Suprapubic skin (tissue), 4 donors: ENCODE results near the gene ABHD11. TPM values are rescaled to one million over a fixed set of nuclear protein-coding genes. Genes with fewer than 3 reads are reported as not detected.

ENCODE experiments used
- DNase-seq, 2 donors: peaks; one replicate each; pipeline ENCODE4 v3.0.0-alpha.2; 2019; ENCODE audit warnings: low spot score in 2 of 2
- H3K27ac ChIP-seq: fragments of 200-600 bp; sonication (generic); one replicate; pipeline ENCODE4 v1.5.1; 2019
- H3K27me3 ChIP-seq: fragments of 200-600 bp; sonication (generic); one replicate; pipeline ENCODE4 v1.5.1; 2019
- H3K36me3 ChIP-seq: fragments of 200-600 bp; sonication (generic); one replicate; pipeline ENCODE4 v1.5.1; 2019
- H3K4me1 ChIP-seq: fragments of 200-600 bp; sonication (generic); one replicate; pipeline ENCODE4 v1.5.1; 2019
- H3K4me3 ChIP-seq: fragments of 200-600 bp; sonication (generic); one replicate; pipeline ENCODE4 v1.5.1; 2019; ENCODE audit warnings: mild to moderate bottlenecking
- H3K9me3 ChIP-seq: fragments of 200-600 bp; sonication (generic); one replicate; pipeline ENCODE4 v1.5.1; 2019
- EP300 ChIP-seq: sonication (generic); formaldehyde crosslinking; IDR thresholded peaks from one replicate; pipeline ENCODE4 v1.6.1; 2017; ENCODE audit warnings: antibody characterized with exemption
- POLR2A ChIP-seq, 2 donors: fragments of 450-650 bp; IDR thresholded peaks; one replicate each; pipeline ENCODE4 v1.6.1; 2017; ENCODE audit warnings: antibody characterized with exemption in 2 of 2, mild to moderate bottlenecking in 2 of 2, moderate library complexity in 2 of 2
- POLR2AphosphoS5 ChIP-seq, 3 donors: sonication (generic); formaldehyde crosslinking; IDR thresholded peaks; one replicate each; pipeline ENCODE4 v1.6.1; 2017; ENCODE audit warnings: antibody characterized with exemption in 3 of 3
- WGBS: methylation state at CpG from one replicate; pipeline ENCODE4 v1.1.5; 2018; 5-methylcytosine and 5-hydroxymethylcytosine counted together
- total RNA-seq, 4 donors: library from RNA; depleted of rRNA; stranded (reverse); fragments of >200 nt; gene quantifications; one replicate each; pipeline ENCODE4 v1.1.0, GENCODE V29; 2016
- TF ChIP-seq, protein P1 (sequence below), 2 donors: fragments of 200-600 bp in 1 of 2; fragments of 450-650 bp in 1 of 2; sonication (generic) in 1 of 2; IDR thresholded peaks; one replicate each; pipeline ENCODE4 v1.5.1; 2016 to 2019; ENCODE audit warnings: antibody characterized with exemption in 2 of 2, mild to moderate bottlenecking in 1 of 2, moderate library complexity in 1 of 2

ABHD11 gene
- total RNA-seq, 4 donors from 2014 or later = 15.2 to 39.4 (median 23.7) TPM

DNA sequence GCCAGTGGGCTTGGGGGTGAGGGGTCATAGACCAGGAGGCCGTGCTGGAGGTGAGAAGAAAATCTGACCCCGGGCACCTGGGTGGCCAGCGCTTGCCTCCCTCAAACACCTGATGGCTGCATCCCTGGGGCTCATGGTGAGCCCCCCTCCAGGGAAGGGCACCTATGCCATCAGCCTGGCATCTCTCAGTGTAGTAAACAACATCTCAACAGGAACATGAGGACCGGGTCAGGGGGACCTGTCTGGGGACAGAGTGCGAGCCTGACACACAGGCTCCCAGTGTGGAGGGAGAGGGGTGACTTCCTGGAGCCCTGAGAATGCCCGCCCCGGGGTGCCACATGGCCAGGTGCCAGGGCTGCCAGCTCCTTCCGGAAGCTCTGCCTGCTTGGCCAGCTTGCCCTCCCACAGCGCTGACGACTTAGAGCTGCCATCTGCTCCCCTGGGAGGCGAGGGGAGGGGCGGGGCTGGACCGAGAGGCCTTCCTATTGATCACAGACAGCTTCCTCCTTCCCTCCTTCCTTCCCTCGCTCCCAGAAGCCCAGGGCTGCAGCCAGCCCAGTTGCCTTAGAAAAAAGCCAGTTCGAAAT lies 31.5 kb downstream of the ABHD11 start:
- no peaks in the 10 kb centered on the region for H3K9me3 ChIP-seq
- H3K4me1 ChIP-seq = peaks cover 21% of the 10 kb centered on the region
- H3K27ac ChIP-seq = no peak overlapping the region
- peaks cover 4% of the 10 kb centered on the region for H3K36me3 ChIP-seq
- H3K27me3 ChIP-seq = no peaks in the 10 kb centered on the region
- DNase-seq = no peak
- WGBS = 75% methylated on average over 10 of the region's 15 CpGs
- no peak for TF ChIP-seq POLR2A (IDR thresholded peaks at IDR 0.05)
- TF ChIP-seq EP300 = no peak
- TF ChIP-seq POLR2AphosphoS5 (IDR thresholded peaks at IDR 0.05) = no peak
- TF ChIP-seq, protein P1, sequence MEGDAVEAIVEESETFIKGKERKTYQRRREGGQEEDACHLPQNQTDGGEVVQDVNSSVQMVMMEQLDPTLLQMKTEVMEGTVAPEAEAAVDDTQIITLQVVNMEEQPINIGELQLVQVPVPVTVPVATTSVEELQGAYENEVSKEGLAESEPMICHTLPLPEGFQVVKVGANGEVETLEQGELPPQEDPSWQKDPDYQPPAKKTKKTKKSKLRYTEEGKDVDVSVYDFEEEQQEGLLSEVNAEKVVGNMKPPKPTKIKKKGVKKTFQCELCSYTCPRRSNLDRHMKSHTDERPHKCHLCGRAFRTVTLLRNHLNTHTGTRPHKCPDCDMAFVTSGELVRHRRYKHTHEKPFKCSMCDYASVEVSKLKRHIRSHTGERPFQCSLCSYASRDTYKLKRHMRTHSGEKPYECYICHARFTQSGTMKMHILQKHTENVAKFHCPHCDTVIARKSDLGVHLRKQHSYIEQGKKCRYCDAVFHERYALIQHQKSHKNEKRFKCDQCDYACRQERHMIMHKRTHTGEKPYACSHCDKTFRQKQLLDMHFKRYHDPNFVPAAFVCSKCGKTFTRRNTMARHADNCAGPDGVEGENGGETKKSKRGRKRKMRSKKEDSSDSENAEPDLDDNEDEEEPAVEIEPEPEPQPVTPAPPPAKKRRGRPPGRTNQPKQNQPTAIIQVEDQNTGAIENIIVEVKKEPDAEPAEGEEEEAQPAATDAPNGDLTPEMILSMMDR (IDR thresholded peaks at IDR 0.05) = no peak
- H3K4me3 ChIP-seq = no peak overlapping the region

DNA sequence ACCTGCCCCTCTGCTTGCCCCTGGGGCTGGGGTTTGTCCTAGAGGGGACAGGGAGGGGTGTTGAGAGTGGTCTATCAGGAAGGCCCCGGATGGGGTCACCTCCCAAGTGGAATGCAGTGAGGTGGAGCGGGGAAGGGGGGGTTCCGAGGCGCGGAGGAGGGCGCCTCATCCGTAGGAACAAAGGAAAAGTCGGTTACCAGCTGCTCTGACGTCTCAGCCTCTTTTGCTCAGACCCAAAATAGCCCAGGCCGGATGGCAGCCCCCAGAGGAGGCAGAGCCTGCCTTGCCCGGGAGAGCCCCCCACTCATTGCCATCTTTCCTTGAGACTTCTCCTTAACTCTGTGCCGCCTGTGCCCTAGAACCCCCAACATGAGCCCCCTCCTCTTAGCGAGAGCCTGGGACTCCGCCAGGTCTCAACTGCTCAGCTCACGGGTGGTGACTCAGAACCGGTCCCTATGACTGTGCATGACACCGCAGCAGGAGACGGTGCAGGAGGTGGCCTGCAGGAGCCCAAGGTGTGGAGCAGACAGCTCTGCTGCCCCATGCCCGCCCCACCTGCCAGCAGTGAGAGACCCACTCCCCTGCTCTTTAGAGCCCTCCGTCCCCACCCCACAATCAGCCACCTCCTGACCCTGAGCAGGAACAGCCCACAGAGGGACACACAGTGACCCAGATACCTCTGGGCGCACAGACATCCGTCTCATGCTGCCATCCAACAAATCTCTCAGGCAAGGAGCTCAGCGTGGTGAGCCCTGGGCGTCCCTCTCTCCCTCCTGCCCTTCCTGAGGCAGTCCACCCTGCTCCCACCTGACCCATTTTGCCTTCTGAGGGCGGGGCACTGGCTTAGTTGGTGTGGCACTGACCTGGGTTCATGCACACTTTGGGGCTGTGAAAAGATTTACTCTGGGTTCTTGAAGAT lies 32.2 kb downstream of the ABHD11 start:
- Histone ChIP-seq H3K4me3 (no peak overlapping the region), H3K9me3 (no peaks in the 10 kb centered on the region), H3K27ac (no peak overlapping the region), H3K36me3 (peaks cover 6% of the 10 kb centered on the region), H3K4me1 (peaks cover 21% of the 10 kb centered on the region), H3K27me3 (no peaks in the 10 kb centered on the region)
- 84% methylated on average over 21 of the region's 25 CpGs for WGBS
- no peak for DNase-seq
- TF ChIP-seq POLR2AphosphoS5 (IDR thresholded peaks at IDR 0.05) (no peak), EP300 (no peak), POLR2A (IDR thresholded peaks at IDR 0.05) (no peak)
- TF ChIP-seq, protein P1 (IDR thresholded peaks at IDR 0.05) = no peak

DNA sequence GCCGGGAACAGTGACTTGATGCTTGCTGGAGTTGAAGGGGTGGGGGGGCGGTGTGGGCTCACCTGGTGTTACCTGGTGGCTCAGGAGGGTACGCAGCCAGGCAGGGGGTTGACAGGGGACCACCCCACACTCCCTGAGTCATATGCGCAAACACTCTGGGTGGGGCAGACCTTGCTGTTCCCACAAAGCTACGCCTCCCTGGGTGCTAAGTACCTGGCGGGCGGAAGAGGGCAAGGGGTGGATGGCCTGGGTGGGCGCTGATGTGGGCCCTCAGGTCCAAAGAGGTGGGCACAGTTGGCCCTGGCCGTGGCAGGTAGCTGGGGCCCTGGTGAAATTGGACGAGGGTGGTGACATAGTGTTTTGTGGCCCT lies 33.1 kb downstream of the ABHD11 start:
- H3K27me3 ChIP-seq = no peaks in the 10 kb centered on the region
- DNase-seq = no peak
- WGBS = 78% methylated on average over 8 of the region's 10 CpGs
- no peak for TF ChIP-seq POLR2AphosphoS5 (IDR thresholded peaks at IDR 0.05)
- TF ChIP-seq EP300 = no peak
- TF ChIP-seq, protein P1 (IDR thresholded peaks at IDR 0.05) = no peak
- no peak for TF ChIP-seq POLR2A (IDR thresholded peaks at IDR 0.05)
- H3K4me1 ChIP-seq = peaks cover 21% of the 10 kb centered on the region
- no peaks in the 10 kb centered on the region for H3K9me3 ChIP-seq
- no peak overlapping the region for H3K4me3 ChIP-seq
- H3K27ac ChIP-seq = no peak overlapping the region
- H3K36me3 ChIP-seq = peaks cover 12% of the 10 kb centered on the region

DNA sequence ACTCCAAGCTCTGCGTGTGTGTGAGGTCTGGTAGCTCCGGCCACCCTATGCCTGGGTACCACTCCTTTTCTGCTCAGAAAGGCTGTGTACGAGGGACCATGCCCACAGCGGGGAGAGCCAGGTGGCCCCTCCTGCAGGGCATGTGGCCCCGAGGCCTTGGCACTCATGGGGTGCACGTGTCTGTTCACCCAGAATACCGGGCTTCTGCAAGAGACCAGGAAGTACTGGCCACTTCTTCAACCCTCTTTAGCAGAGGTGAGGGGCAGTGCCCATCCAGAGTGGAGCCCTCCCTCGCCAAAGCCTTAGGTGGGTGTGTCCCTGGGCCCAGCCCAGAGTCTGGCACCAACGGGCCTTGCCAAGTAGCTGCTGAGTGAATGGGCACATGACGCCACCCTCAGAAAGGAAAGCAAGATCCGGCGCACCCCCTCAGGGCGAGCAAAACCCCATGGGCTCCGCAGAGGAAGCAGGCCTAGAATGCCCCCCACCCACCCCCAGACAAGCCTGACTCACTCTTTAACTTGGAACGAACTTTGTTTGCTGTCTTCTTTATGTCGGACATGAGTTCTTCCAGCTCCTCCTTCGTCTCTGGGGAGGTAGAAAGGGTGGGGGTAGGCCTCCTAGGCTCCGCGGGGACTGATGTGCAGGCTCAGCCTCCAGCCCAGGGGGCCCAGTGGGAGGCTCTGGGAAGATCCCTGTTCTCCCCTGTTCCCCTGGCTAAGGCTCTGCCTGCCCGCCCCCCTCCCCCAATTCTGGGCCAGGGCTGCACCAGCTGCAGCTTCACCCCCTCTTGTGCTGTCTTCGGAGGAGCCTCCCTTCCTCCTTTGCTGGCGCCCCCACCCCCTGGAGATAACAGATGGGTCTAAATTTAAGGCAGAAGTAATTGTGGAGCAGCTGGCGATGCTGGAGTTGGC lies 33.7 kb downstream of the ABHD11 start:
- TF ChIP-seq EP300 (no peak), POLR2A (IDR thresholded peaks at IDR 0.05) (no peak), POLR2AphosphoS5 (IDR thresholded peaks at IDR 0.05) (no peak)
- TF ChIP-seq, protein P1 (IDR thresholded peaks at IDR 0.05) = no peak
- WGBS = 47% methylated on average over 11 of the region's 23 CpGs
- no peak overlapping the region for H3K4me3 ChIP-seq
- no peaks in the 10 kb centered on the region for H3K27me3 ChIP-seq
- peaks cover 18% of the 10 kb centered on the region for H3K36me3 ChIP-seq
- no peak overlapping the region for H3K27ac ChIP-seq
- no peak for DNase-seq
- no peaks in the 10 kb centered on the region for H3K9me3 ChIP-seq
- peaks cover 21% of the 10 kb centered on the region for H3K4me1 ChIP-seq
